Vagina (tissue), 2 donors: ENCODE results near the gene BACE2. TPM values are rescaled to one million over a fixed set of nuclear protein-coding genes. Genes with fewer than 3 reads are reported as not detected.

Experiments used
- DNase-seq, 2 donors: peaks; one replicate each; pipeline ENCODE4 v3.0.0-alpha.2; 2017; ENCODE audit errors: extremely low spot score in 2 of 2
- H3K27ac ChIP-seq: fragments of 200-600 bp; sonication (generic); one replicate; pipeline ENCODE4 v1.5.1; 2019
- H3K27me3 ChIP-seq: fragments of 200-600 bp; sonication (generic); one replicate; pipeline ENCODE4 v1.5.1; 2019
- H3K36me3 ChIP-seq, 2 donors: fragments of 200-600 bp; sonication (generic); one replicate each; pipeline ENCODE4 v1.5.1; 2017 to 2019
- H3K4me1 ChIP-seq: fragments of 200-600 bp; sonication (generic); one replicate; pipeline ENCODE4 v1.5.1; 2019
- H3K4me3 ChIP-seq, 2 donors: fragments of 200-600 bp; sonication (generic); 1 replicate in 1 of 2; 2 replicates in 1 of 2; pipeline ENCODE4 v1.5.1; 2016 to 2019
- H3K9me3 ChIP-seq: fragments of 200-600 bp; sonication (generic); one replicate; pipeline ENCODE4 v1.5.1; 2019
- CTCF ChIP-seq, 3 experiments: fragments of 450-650 bp in 2 of 3; fragments of 200-600 bp in 1 of 3; sonication (generic) in 1 of 3; IDR thresholded peaks; one replicate each; pipeline ENCODE4 v1.5.1; 2017 to 2019; ENCODE audit warnings: antibody characterized with exemption in 3 of 3, mild to moderate bottlenecking in 2 of 3, moderate library complexity in 2 of 3
- POLR2A ChIP-seq, 2 donors: fragments of 450-650 bp; IDR thresholded peaks; one replicate each; pipeline ENCODE4 v1.6.1; 2017; ENCODE audit warnings: antibody characterized with exemption in 2 of 2, mild to moderate bottlenecking in 2 of 2, moderate library complexity in 2 of 2
- POLR2AphosphoS5 ChIP-seq, 2 donors: sonication (generic); formaldehyde crosslinking; IDR thresholded peaks; one replicate each; pipeline ENCODE4 v1.9.0; 2017; ENCODE audit warnings: antibody characterized with exemption in 2 of 2, mild to moderate bottlenecking in 2 of 2, low read depth in 1 of 2; ENCODE audit not compliant: insufficient read depth in 1 of 2
- intact Hi-C: fragments of 100-400 bp; cut with DNase I; formaldehyde crosslinking; loops from one replicate; pipeline ENCODE4 v1.15.1; 2023
- total RNA-seq: library from RNA; depleted of rRNA; stranded (reverse); fragments of >200 nt; gene quantifications from one replicate; pipeline ENCODE4 v1.2.3, GENCODE V29; 2016

Gene BACE2
- total RNA-seq, 1 donor from 2014 or later = 43.7 TPM

GRCh38 chr21:41256771-41257702, 89.1 kb downstream of the BACE2 start:
- H3K9me3 ChIP-seq = no peaks in the 10 kb centered on the region
- no peaks in the 10 kb centered on the region for H3K4me1 ChIP-seq
- intact Hi-C loops = no loop called here
- H3K27ac ChIP-seq = no peak overlapping the region
- TF ChIP-seq POLR2A (IDR thresholded peaks at IDR 0.05) = no peak
- TF ChIP-seq CTCF (IDR thresholded peaks at IDR 0.05) = no peak
- no peak for TF ChIP-seq POLR2AphosphoS5 (IDR thresholded peaks at IDR 0.05; ENCODE audit: insufficient read depth in 1 of 2, low read depth in 1 of 2)
- no peak for DNase-seq
- no peaks in the 10 kb centered on the region for H3K27me3 ChIP-seq
- H3K36me3 ChIP-seq = peaks cover 0 to 24% of the 10 kb centered on the region in 2 donors
- H3K4me3 ChIP-seq = no peak overlapping the region

DNA sequence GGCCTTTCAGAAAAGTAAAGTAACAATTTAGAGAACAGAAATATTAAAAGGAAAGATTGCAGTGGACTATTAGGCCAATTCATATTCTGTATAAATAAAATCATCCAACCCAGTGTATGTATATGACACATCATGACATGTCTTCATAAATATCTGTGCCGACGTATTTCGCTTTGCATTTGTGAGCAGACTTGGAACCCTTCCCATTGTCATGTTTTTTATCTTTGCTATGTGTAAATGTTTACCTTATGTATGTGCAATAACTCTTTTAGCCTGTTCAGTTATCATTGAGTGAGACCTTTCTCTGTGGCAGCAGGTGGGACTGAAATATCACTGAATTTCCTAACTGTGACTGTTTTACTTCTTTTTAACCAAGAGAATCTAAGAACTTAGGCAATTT, 90.7 kb downstream of the BACE2 start:
- intact Hi-C loops = no loop called here
- Histone ChIP-seq H3K27me3 (no peaks in the 10 kb centered on the region), H3K36me3 (peaks cover 0 to 16% of the 10 kb centered on the region in 2 donors), H3K4me1 (no peaks in the 10 kb centered on the region), H3K27ac (no peak overlapping the region), H3K9me3 (no peaks in the 10 kb centered on the region), H3K4me3 (no peak overlapping the region)
- DNase-seq = no peak
- TF ChIP-seq CTCF (IDR thresholded peaks at IDR 0.05) (no peak), POLR2A (IDR thresholded peaks at IDR 0.05) (no peak), POLR2AphosphoS5 (IDR thresholded peaks at IDR 0.05; ENCODE audit: insufficient read depth in 1 of 2, low read depth in 1 of 2) (no peak)

DNA sequence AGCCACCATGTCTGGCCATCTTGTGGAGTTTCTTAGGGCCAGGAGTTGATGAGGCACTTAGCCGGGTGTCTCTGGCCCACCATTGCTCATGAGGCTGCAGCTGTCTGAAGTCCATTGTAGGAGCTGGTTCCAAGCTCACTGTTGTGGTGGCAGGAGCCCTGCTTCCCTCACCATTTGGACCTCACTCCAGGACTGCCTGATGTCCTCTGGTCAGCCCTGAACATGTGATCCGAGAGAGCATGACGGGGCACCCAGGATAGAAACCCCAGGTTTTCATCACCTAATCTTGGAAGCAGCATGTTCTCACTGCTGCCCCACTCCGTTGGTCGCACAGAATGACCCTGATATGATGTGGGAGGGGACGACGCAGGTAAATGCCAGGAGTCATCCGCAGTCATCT, 92.5 kb downstream of the BACE2 start:
- intact Hi-C loops = no loop called here

GRCh38 chr21:41267346-41267745, 99.4 kb downstream of the BACE2 start:
- no peaks in the 10 kb centered on the region for H3K4me1 ChIP-seq
- DNase-seq = no peak
- intact Hi-C loops = no loop called here
- H3K4me3 ChIP-seq = no peak overlapping the region
- no peak overlapping the region for H3K27ac ChIP-seq
- H3K9me3 ChIP-seq = peaks cover 4% of the 10 kb centered on the region
- H3K36me3 ChIP-seq = no peaks in the 10 kb centered on the region
- H3K27me3 ChIP-seq = no peaks in the 10 kb centered on the region
- TF ChIP-seq POLR2AphosphoS5 (IDR thresholded peaks at IDR 0.05; ENCODE audit: insufficient read depth in 1 of 2, low read depth in 1 of 2) (no peak), POLR2A (IDR thresholded peaks at IDR 0.05) (no peak), CTCF (IDR thresholded peaks at IDR 0.05) (no peak)

More for the DNA sequence above, 92.5 kb downstream of the BACE2 start:
- TF ChIP-seq POLR2A (IDR thresholded peaks at IDR 0.05) = no peak
- no peak for TF ChIP-seq CTCF (IDR thresholded peaks at IDR 0.05)
- no peak for TF ChIP-seq POLR2AphosphoS5 (IDR thresholded peaks at IDR 0.05; ENCODE audit: insufficient read depth in 1 of 2, low read depth in 1 of 2)
- H3K4me1 ChIP-seq = no peaks in the 10 kb centered on the region
- no peak overlapping the region for H3K27ac ChIP-seq
- no peak for DNase-seq
- H3K36me3 ChIP-seq = peaks cover 0 to 11% of the 10 kb centered on the region in 2 donors
- H3K4me3 ChIP-seq = no peak overlapping the region
- H3K27me3 ChIP-seq = no peaks in the 10 kb centered on the region
- no peaks in the 10 kb centered on the region for H3K9me3 ChIP-seq

GRCh38 chr21:41269535-41269934, 101.6 kb downstream of the BACE2 start:
- Histone ChIP-seq H3K27ac (no peak overlapping the region), H3K4me1 (no peaks in the 10 kb centered on the region), H3K9me3 (peaks cover 4% of the 10 kb centered on the region), H3K4me3 (no peak overlapping the region), H3K27me3 (no peaks in the 10 kb centered on the region), H3K36me3 (no peaks in the 10 kb centered on the region)
- intact Hi-C loops = no loop called here
- no peak for DNase-seq
- TF ChIP-seq CTCF (IDR thresholded peaks at IDR 0.05) = no peak
- TF ChIP-seq POLR2AphosphoS5 (IDR thresholded peaks at IDR 0.05; ENCODE audit: insufficient read depth in 1 of 2, low read depth in 1 of 2) = no peak
- TF ChIP-seq POLR2A (IDR thresholded peaks at IDR 0.05) = no peak
